DND-41 (cell line): ENCODE data around the gene SYNGR1.

Source experiments
- EZH2 ChIP-seq: IDR thresholded peaks from 3 replicates; pipeline ENCODE4 v1.6.1; 2012; ENCODE audit warnings: borderline replicate concordance, low read depth, mild to moderate bottlenecking, moderate library complexity, low read length, inconsistent platforms; ENCODE audit not compliant: severe bottlenecking
- TF ChIP-seq, protein P1 (sequence below): IDR thresholded peaks from 2 replicates; pipeline ENCODE4 v1.5.1; 2012; ENCODE audit warnings: borderline replicate concordance, low read length, moderate library complexity, mild to moderate bottlenecking; ENCODE audit not compliant: poor library complexity, severe bottlenecking; ENCODE audit errors: extremely low read depth

GRCh38 chr22:39315389-39315788 is 34.4 kb upstream of the SYNGR1 start:
- TF ChIP-seq, protein P1, sequence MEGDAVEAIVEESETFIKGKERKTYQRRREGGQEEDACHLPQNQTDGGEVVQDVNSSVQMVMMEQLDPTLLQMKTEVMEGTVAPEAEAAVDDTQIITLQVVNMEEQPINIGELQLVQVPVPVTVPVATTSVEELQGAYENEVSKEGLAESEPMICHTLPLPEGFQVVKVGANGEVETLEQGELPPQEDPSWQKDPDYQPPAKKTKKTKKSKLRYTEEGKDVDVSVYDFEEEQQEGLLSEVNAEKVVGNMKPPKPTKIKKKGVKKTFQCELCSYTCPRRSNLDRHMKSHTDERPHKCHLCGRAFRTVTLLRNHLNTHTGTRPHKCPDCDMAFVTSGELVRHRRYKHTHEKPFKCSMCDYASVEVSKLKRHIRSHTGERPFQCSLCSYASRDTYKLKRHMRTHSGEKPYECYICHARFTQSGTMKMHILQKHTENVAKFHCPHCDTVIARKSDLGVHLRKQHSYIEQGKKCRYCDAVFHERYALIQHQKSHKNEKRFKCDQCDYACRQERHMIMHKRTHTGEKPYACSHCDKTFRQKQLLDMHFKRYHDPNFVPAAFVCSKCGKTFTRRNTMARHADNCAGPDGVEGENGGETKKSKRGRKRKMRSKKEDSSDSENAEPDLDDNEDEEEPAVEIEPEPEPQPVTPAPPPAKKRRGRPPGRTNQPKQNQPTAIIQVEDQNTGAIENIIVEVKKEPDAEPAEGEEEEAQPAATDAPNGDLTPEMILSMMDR = no peak
- TF ChIP-seq EZH2 = no peak
